Esophagus muscularis mucosa (tissue), 4 donors: ENCODE measurements around the gene DPP7.

Experiments used
- CTCF ChIP-seq, 3 experiments: fragments of 200-600 bp in 2 of 3; fragments of 450-650 bp in 1 of 3; sonication (generic) in 2 of 3; IDR thresholded peaks; one replicate each; pipeline ENCODE4 v1.5.1; 2017 to 2019; ENCODE audit warnings: antibody characterized with exemption in 3 of 3, mild to moderate bottlenecking in 2 of 3, moderate library complexity in 1 of 3
- EP300 ChIP-seq: sonication (generic); formaldehyde crosslinking; IDR thresholded peaks from one replicate; pipeline ENCODE4 v1.6.1; 2017; ENCODE audit warnings: antibody characterized with exemption
- POLR2A ChIP-seq: fragments of 450-650 bp; IDR thresholded peaks from one replicate; pipeline ENCODE4 v1.6.1; 2017; ENCODE audit warnings: antibody characterized with exemption, moderate library complexity, mild to moderate bottlenecking, low read depth
- POLR2AphosphoS5 ChIP-seq, 2 donors: sonication (generic); formaldehyde crosslinking; IDR thresholded peaks; one replicate each; pipeline ENCODE4 v1.6.1; 2017; ENCODE audit warnings: antibody characterized with exemption in 2 of 2

- TF ChIP-seq POLR2A = no peak
- no peak for TF ChIP-seq CTCF (IDR thresholded peaks at IDR 0.05)
- no peak for TF ChIP-seq POLR2AphosphoS5 (IDR thresholded peaks at IDR 0.05)
- no peak for TF ChIP-seq EP300
Measured at GRCh38 chr9:137160054-137160425, 45.5 kb upstream of the DPP7 start.
